Measurements from ENCODE around the gene DUSP1.

DUSP1 gene

GRCh38 chr5:172724242-172725183 lies 46.5 kb downstream of the DUSP1 start:
- DNase-seq (ENCODE audit: low read depth in 2 of 2) = no peak

- DNase-seq (ENCODE audit: low read depth in 2 of 2) = no peak
Measured at GRCh38 chr5:172723508-172723907, 47.5 kb downstream of the DUSP1 start.

GRCh38 chr5:172722327-172722815 lies 48.6 kb downstream of the DUSP1 start:
- DNase-seq (ENCODE audit: low read depth in 2 of 2) = no peak

GRCh38 chr5:172721455-172722326 lies 49.3 kb downstream of the DUSP1 start:
- no peak for DNase-seq (ENCODE audit: low read depth in 2 of 2)

- DNase-seq (ENCODE audit: low read depth in 2 of 2) = no peak
Measured at GRCh38 chr5:172720655-172721054, 50.3 kb downstream of the DUSP1 start.

- DNase-seq (ENCODE audit: low read depth in 2 of 2) = no peak
Measured at GRCh38 chr5:172719211-172719610, 51.8 kb downstream of the DUSP1 start.

- no peak for DNase-seq (ENCODE audit: low read depth in 2 of 2)
Measured at GRCh38 chr5:172718527-172719114, 52.4 kb downstream of the DUSP1 start.
